Osteoblast (primary cell): Measurements from ENCODE around the gene CXXC4. TPM values are rescaled to one million over a fixed set of nuclear protein-coding genes. Genes with fewer than 3 reads are reported as not detected.

Experiments
- DNase-seq: peaks from one replicate; pipeline ENCODE4 v3.0.0; 2011; ENCODE audit warnings: low spot score, mixed read lengths; ENCODE audit not compliant: insufficient read length; ENCODE audit errors: missing footprints
- H2AFZ ChIP-seq: 2 replicates; pipeline ENCODE4 v1.6.0; 2011; ENCODE audit warnings: mild to moderate bottlenecking, low read length
- H3K27ac ChIP-seq: 2 replicates; pipeline ENCODE4 v1.5.1; 2011; ENCODE audit warnings: mild to moderate bottlenecking, low read depth, low read length, moderate library complexity
- H3K27me3 ChIP-seq: 2 replicates; pipeline ENCODE4 v1.6.0; 2012; ENCODE audit warnings: mild to moderate bottlenecking, control low read depth, inconsistent platforms, low read length, moderate library complexity; ENCODE audit not compliant: insufficient read depth
- H3K36me3 ChIP-seq: 2 replicates; pipeline ENCODE4 v1.5.1; 2011; ENCODE audit warnings: mild to moderate bottlenecking, low read length, control low read depth, moderate library complexity; ENCODE audit not compliant: insufficient read depth
- H3K4me1 ChIP-seq: 2 replicates; pipeline ENCODE4 v1.5.1; 2011; ENCODE audit warnings: mild to moderate bottlenecking, low read length, control low read depth, moderate library complexity; ENCODE audit not compliant: insufficient read depth
- H3K4me2 ChIP-seq: 2 replicates; pipeline ENCODE4 v1.6.0; 2011; ENCODE audit warnings: mild to moderate bottlenecking, low read length; ENCODE audit not compliant: insufficient read depth
- H3K4me3 ChIP-seq: fragments of 200-600 bp; sonication (generic); 3 replicates; pipeline ENCODE4 v1.5.1; 2012; ENCODE audit warnings: mild to moderate bottlenecking, low read length, inconsistent platforms; ENCODE audit not compliant: insufficient read depth
- H3K79me2 ChIP-seq: 2 replicates; pipeline ENCODE4 v1.6.0; 2012; ENCODE audit warnings: mild to moderate bottlenecking, low read length, control low read depth, inconsistent platforms; ENCODE audit not compliant: insufficient read depth
- H3K9me3 ChIP-seq: 2 replicates; pipeline ENCODE4 v1.5.1; 2011; ENCODE audit warnings: low read depth, low read length, control low read depth
- H4K20me1 ChIP-seq: 2 replicates; pipeline ENCODE4 v1.6.0; 2012; ENCODE audit warnings: mild to moderate bottlenecking, low read length, control low read depth; ENCODE audit not compliant: insufficient read depth
- total RNA-seq: library from RNA; depleted of rRNA; stranded (reverse); fragments of >200 nt; gene quantifications from 2 replicates; pipeline ENCODE4 v1.2.3, GENCODE V29; 2012
- TF ChIP-seq, protein P1 (sequence below): IDR thresholded peaks from 2 replicates; pipeline ENCODE4 v1.5.1; 2011; ENCODE audit warnings: mild to moderate bottlenecking, low read depth, low read length, moderate library complexity; ENCODE audit errors: extremely low read depth

Gene CXXC4
- total RNA-seq, 1 donor = not detected

DNA sequence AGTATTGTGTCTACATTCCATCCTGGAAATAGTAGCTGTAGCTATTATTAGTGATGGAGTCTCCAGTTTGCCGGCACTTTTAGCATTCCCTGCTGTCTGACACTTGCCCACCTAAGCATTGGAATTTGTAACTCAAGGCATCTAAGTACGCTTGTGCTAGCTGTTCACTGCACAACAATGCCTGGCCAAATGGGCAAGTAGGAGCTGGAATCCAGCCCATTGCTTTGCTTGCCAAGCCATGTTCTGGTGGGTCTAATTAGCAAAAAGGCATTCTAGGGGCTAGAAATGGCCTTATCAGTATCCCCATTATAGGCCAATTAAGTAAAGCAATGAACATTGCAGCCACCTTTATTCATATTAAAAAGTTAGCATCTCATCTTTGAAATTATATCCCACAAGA lies 7.8 kb upstream of the CXXC4 start:
- Histone ChIP-seq H3K4me2 (no peak overlapping the region), H4K20me1 (no peaks in the 10 kb centered on the region), H3K9me3 (no peaks in the 10 kb centered on the region), H3K79me2 (no peaks in the 10 kb centered on the region), H3K27me3 (no peaks in the 10 kb centered on the region), H3K27ac (no peak overlapping the region), H3K36me3 (no peaks in the 10 kb centered on the region), H2AFZ (no peak overlapping the region), H3K4me1 (no peaks in the 10 kb centered on the region), H3K4me3 (no peak overlapping the region)
- no peak for DNase-seq
- TF ChIP-seq, protein P1, sequence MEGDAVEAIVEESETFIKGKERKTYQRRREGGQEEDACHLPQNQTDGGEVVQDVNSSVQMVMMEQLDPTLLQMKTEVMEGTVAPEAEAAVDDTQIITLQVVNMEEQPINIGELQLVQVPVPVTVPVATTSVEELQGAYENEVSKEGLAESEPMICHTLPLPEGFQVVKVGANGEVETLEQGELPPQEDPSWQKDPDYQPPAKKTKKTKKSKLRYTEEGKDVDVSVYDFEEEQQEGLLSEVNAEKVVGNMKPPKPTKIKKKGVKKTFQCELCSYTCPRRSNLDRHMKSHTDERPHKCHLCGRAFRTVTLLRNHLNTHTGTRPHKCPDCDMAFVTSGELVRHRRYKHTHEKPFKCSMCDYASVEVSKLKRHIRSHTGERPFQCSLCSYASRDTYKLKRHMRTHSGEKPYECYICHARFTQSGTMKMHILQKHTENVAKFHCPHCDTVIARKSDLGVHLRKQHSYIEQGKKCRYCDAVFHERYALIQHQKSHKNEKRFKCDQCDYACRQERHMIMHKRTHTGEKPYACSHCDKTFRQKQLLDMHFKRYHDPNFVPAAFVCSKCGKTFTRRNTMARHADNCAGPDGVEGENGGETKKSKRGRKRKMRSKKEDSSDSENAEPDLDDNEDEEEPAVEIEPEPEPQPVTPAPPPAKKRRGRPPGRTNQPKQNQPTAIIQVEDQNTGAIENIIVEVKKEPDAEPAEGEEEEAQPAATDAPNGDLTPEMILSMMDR = no peak

DNA sequence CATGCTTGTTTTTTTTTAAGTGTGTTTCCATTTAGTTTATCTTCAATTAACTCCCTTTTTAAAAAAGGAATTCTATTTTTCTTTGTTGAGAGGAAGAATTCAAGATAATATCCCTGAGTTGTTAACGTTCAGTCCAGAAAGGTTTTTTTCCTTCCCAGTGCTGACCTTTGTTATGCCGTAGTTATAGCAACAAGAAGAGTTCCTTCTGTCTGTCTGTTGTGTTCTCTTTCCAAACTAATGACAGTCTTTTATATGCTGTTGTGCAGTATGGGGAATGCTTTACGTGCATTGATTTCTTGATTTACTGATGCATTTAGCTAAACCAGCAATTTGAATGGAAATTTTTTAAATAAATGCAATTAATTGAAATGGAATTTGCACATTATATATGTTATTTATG lies 6.6 kb upstream of the CXXC4 start:
- no peaks in the 10 kb centered on the region for H3K4me1 ChIP-seq
- no peaks in the 10 kb centered on the region for H3K27me3 ChIP-seq
- H4K20me1 ChIP-seq = no peaks in the 10 kb centered on the region
- no peak overlapping the region for H3K4me2 ChIP-seq
- H3K9me3 ChIP-seq = no peaks in the 10 kb centered on the region
- DNase-seq = no peak
- H3K79me2 ChIP-seq = no peaks in the 10 kb centered on the region
- H3K4me3 ChIP-seq = no peak overlapping the region
- H3K27ac ChIP-seq = no peak overlapping the region
- TF ChIP-seq, protein P1 = no peak
- no peak overlapping the region for H2AFZ ChIP-seq
- H3K36me3 ChIP-seq = no peaks in the 10 kb centered on the region

DNA sequence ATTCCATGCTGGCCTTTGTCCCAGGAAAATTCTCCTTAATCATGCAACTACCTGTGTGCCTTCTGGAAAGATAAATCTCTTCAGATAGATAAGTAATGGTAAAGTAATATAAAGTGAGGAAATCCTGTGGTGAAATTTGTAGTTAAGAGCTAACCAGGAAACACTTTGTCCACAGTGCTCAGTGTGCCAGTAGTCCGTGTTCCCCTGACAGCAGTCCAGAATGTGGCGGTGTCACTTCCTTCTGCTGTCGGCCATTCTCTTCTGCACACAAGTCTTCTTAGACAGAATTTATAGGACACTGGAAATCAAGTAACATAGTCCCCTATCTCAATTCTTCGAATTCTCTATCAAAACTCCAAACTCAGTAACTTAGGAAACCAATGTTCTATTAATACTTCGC lies 5.7 kb upstream of the CXXC4 start:
- Histone ChIP-seq H3K79me2 (no peaks in the 10 kb centered on the region), H3K4me3 (no peak overlapping the region), H3K36me3 (no peaks in the 10 kb centered on the region), H3K4me1 (no peaks in the 10 kb centered on the region), H3K27ac (no peak overlapping the region), H4K20me1 (no peaks in the 10 kb centered on the region), H2AFZ (no peak overlapping the region), H3K4me2 (no peak overlapping the region), H3K9me3 (no peaks in the 10 kb centered on the region), H3K27me3 (no peaks in the 10 kb centered on the region)
- TF ChIP-seq, protein P1 = no peak
- no peak for DNase-seq

DNA sequence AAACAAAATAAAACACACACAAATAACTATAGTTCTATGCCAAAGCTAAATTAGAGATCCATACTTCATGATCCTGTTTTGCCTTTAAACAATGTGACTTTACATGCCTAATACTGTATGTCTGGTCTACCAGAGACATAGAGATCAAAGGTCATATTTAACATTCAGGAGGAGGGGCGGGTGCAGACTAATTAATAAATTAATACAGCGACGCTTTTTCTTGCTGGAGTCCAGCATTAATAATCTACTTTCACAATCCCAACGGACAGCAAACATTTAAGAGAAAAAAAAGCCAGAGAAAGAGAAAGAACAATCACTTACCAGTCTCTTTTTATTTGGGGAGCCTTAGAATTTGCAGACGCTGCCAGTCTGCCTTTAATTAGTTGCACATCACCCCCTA lies 509 bp downstream of the CXXC4 start:
- Histone ChIP-seq H3K4me2 (peak overlapping the region; percentile 83), H3K27ac (no peak overlapping the region), H3K4me3 (peak overlapping the region; percentile 54), H3K27me3 (peaks cover 15% of the 10 kb centered on the region), H3K79me2 (no peaks in the 10 kb centered on the region), H3K4me1 (peaks cover 5% of the 10 kb centered on the region), H3K36me3 (no peaks in the 10 kb centered on the region), H4K20me1 (no peaks in the 10 kb centered on the region), H2AFZ (no peak overlapping the region), H3K9me3 (no peaks in the 10 kb centered on the region)
- no peak for DNase-seq
- TF ChIP-seq, protein P1 = no peak
